ENCODE measurements around the gene REM1. TPM values are rescaled to one million over a fixed set of nuclear protein-coding genes. Genes with fewer than 3 reads are reported as not detected.

REM1 gene
- total RNA-seq, 2 donors from 2014 or later, result 5.2 to 6.7 TPM

GRCh38 chr20:31476643-31477215 lies 1.6 kb downstream of the REM1 start:
- DNase-seq (ENCODE audit: low spot score), result no peak
- intact Hi-C loops (cut with DNase I), result no loop called here

GRCh38 chr20:31484001-31484400 lies 8.9 kb downstream of the REM1 start:
- peak; percentile 86 for DNase-seq (ENCODE audit: low spot score)
- intact Hi-C loops (cut with DNase I), result no loop called here

- intact Hi-C loops (cut with DNase I), result no loop called here
- peak; percentile 94 for DNase-seq (ENCODE audit: low spot score)
Measured at GRCh38 chr20:31485450-31486339, 10.6 kb downstream of the REM1 start.

- intact Hi-C loops (cut with DNase I), result no loop called here
- no peak for DNase-seq (ENCODE audit: low spot score)
Measured at GRCh38 chr20:31488115-31488514, 13.0 kb downstream of the REM1 start.

GRCh38 chr20:31489152-31489551 lies 14.1 kb downstream of the REM1 start:
- intact Hi-C loops (cut with DNase I), result no loop called here
- DNase-seq (ENCODE audit: low spot score), result no peak

- intact Hi-C loops (cut with DNase I), result no loop called here
- DNase-seq (ENCODE audit: low spot score), result no peak
Measured at GRCh38 chr20:31490752-31491151, 15.7 kb downstream of the REM1 start.

GRCh38 chr20:31494131-31494530 lies 19.0 kb downstream of the REM1 start:
- intact Hi-C loops (cut with DNase I), result no loop called here
- no peak for DNase-seq (ENCODE audit: low spot score)

- intact Hi-C loops (cut with DNase I), result no loop called here
Measured at GRCh38 chr20:31496761-31497295, 21.7 kb downstream of the REM1 start.

GRCh38 chr20:31497838-31498540 lies 22.9 kb downstream of the REM1 start:
- DNase-seq (ENCODE audit: low spot score), result peak; percentile 86
- intact Hi-C loops (cut with DNase I), result no loop called here

More at GRCh38 chr20:31496761-31497295, 21.7 kb downstream of the REM1 start:
- DNase-seq (ENCODE audit: low spot score), result peak; percentile 94

GRCh38 chr20:31500527-31500926 lies 25.4 kb downstream of the REM1 start:
- intact Hi-C loops (cut with DNase I), result no loop called here
- DNase-seq (ENCODE audit: low spot score), result no peak

GRCh38 chr20:31502884-31503673 lies 28.0 kb downstream of the REM1 start:
- DNase-seq (ENCODE audit: low spot score), result peak; percentile 96
- intact Hi-C loops (cut with DNase I), result loop anchor here (2.0 kb wide), 1 partner anchor 42 kb away; no protein-coding TSS in a partner anchor

GRCh38 chr20:31505903-31506302 lies 30.8 kb downstream of the REM1 start:
- no peak for DNase-seq (ENCODE audit: low spot score)
- intact Hi-C loops (cut with DNase I), result no loop called here

- DNase-seq (ENCODE audit: low spot score), result no peak
- intact Hi-C loops (cut with DNase I), result no loop called here
Measured at GRCh38 chr20:31508517-31509244, 33.6 kb downstream of the REM1 start.

GRCh38 chr20:31514154-31515071 lies 39.3 kb downstream of the REM1 start, which contains the start of gene HM13:
HM13 (plus strand) TSS chr20:31514442; CDS start chr20:31514552, 110 bp downstream.
- peak; percentile 97 for DNase-seq (ENCODE audit: low spot score)
- intact Hi-C loops (cut with DNase I), result no loop called here

- no peak for DNase-seq (ENCODE audit: low spot score)
- intact Hi-C loops (cut with DNase I), result no loop called here
Measured at GRCh38 chr20:31515072-31515774, 40.1 kb downstream of the REM1 start.

- intact Hi-C loops (cut with DNase I), result no loop called here
- no peak for DNase-seq (ENCODE audit: low spot score)
Measured at GRCh38 chr20:31515775-31516107, 40.7 kb downstream of the REM1 start.

- intact Hi-C loops (cut with DNase I), result no loop called here
- no peak for DNase-seq (ENCODE audit: low spot score)
Measured at GRCh38 chr20:31516166-31516565, 41.1 kb downstream of the REM1 start.
